OCI-LY7 (cell line): ENCODE measurements around the gene GIPC1. TPM values are rescaled to one million over a fixed set of nuclear protein-coding genes. Genes with fewer than 3 reads are reported as not detected.

ENCODE experiments used
- BruUV-seq: library from RNA; stranded (reverse); fragments of 400-500 nt; replicated peaks from 2 replicates; lab custom pipeline; 2021; lab: Mats Ljungman, UMichigan
- CTCF ChIA-PET: fragments of 300-600 bp; sonication (Branson Sonifier 250); formaldehyde crosslinking; loops from one replicate; lab custom pipeline; 2022; ENCODE audit warnings: antibody characterized with exemption; ENCODE audit not compliant: unreplicated experiment; lab: Charles Lee
- POLR2A ChIA-PET: fragments of 300-600 bp; sonication (Branson Sonifier 250); formaldehyde crosslinking; loops from one replicate; lab custom pipeline; 2022; ENCODE audit warnings: antibody characterized with exemption; lab: Charles Lee
- DNase-seq: peaks from one replicate; pipeline ENCODE4 v3.0.0-alpha.2; 2015; ENCODE audit warnings: low spot score
- H2AFZ ChIP-seq: fragments of 200-600 bp; sonication (generic), shearing (Covaris generic); 2 replicates; pipeline ENCODE4 v1.6.1; 2014; ENCODE audit warnings: mild to moderate bottlenecking, antibody characterized with exemption, low read length, moderate library complexity
- H3K27ac ChIP-seq: fragments of 200-600 bp; sonication (generic); 2 replicates; pipeline ENCODE4 v1.5.1; 2014; ENCODE audit warnings: mixed run types, low read depth, mild to moderate bottlenecking, moderate library complexity, low read length, inconsistent platforms; ENCODE audit not compliant: poor library complexity, severe bottlenecking
- H3K36me3 ChIP-seq: fragments of 200-600 bp; sonication (generic); 2 replicates; pipeline ENCODE4 v1.6.1; 2014; ENCODE audit warnings: mild to moderate bottlenecking, antibody characterized with exemption, low read length, moderate library complexity, mixed read lengths; ENCODE audit not compliant: insufficient read depth
- H3K4me1 ChIP-seq: fragments of 200-600 bp; sonication (generic); 2 replicates; pipeline ENCODE4 v1.5.1; 2014; ENCODE audit warnings: mild to moderate bottlenecking, low read length; ENCODE audit not compliant: insufficient read depth, poor library complexity, severe bottlenecking
- H3K4me2 ChIP-seq: fragments of 200-600 bp; sonication (generic); 2 replicates; pipeline ENCODE4 v1.6.1; 2014; ENCODE audit warnings: mild to moderate bottlenecking, low read length
- H3K4me3 ChIP-seq: fragments of 200-600 bp; sonication (generic); 2 replicates; pipeline ENCODE4 v1.5.1; 2014; ENCODE audit warnings: mild to moderate bottlenecking, low read depth, low read length; ENCODE audit not compliant: poor library complexity, severe bottlenecking
- H3K79me2 ChIP-seq: fragments of 200-600 bp; sonication (generic); 2 replicates; pipeline ENCODE4 v1.6.1; 2016; ENCODE audit warnings: low read depth, mild to moderate bottlenecking, low read length, moderate library complexity, mixed read lengths; ENCODE audit not compliant: insufficient read depth
- H3K9me2 ChIP-seq: fragments of 200-600 bp; sonication (generic); 2 replicates; pipeline ENCODE4 v1.6.1; 2016; ENCODE audit warnings: mild to moderate bottlenecking, low read length, mixed read lengths; ENCODE audit not compliant: insufficient read depth
- H3K9me3 ChIP-seq: fragments of 200-600 bp; sonication (generic); 2 replicates; pipeline ENCODE4 v1.6.1; 2014; ENCODE audit warnings: mild to moderate bottlenecking, mixed run types, low read length, mixed read lengths
- H4K20me1 ChIP-seq: fragments of 200-600 bp; sonication (generic); 2 replicates; pipeline ENCODE4 v1.6.1; 2014; ENCODE audit warnings: mild to moderate bottlenecking, antibody characterized with exemption, low read length, moderate library complexity, mixed read lengths; ENCODE audit not compliant: insufficient read depth
- CTCF ChIP-seq: fragments of 200-600 bp; sonication (generic); conservative IDR thresholded peaks from 2 replicates; pipeline ENCODE4 v1.5.1; 2014; ENCODE audit warnings: mild to moderate bottlenecking, antibody characterized with exemption, low read length, moderate library complexity, mixed read lengths
- EZH2phosphoT487 ChIP-seq: fragments of 200-600 bp; sonication (generic); IDR thresholded peaks from 2 replicates; pipeline ENCODE4 v1.6.1; 2018; ENCODE audit warnings: low read depth, borderline replicate concordance, mild to moderate bottlenecking, mixed run types, antibody characterized with exemption, low read length, moderate library complexity, mixed read lengths
- intact Hi-C: fragments of 100-400 bp; cut with micrococcal nuclease; formaldehyde crosslinking; loops from one replicate; pipeline ENCODE4 v1.10.0; 2022; ENCODE audit not compliant: unreplicated experiment
- total RNA-seq, 2 experiments: library from RNA; depleted of rRNA in 1 of 2; stranded (reverse); fragments of >200 nt in 1 of 2; shearing (Covaris generic) in 1 of 2; gene quantifications; 2 replicates each; pipeline ENCODE4 v1.2.3, GENCODE V29; 2014 to 2022

The GIPC1 gene
- total RNA-seq, 2 experiments from 2014 or later = 18.5 to 38.3 TPM

DNA sequence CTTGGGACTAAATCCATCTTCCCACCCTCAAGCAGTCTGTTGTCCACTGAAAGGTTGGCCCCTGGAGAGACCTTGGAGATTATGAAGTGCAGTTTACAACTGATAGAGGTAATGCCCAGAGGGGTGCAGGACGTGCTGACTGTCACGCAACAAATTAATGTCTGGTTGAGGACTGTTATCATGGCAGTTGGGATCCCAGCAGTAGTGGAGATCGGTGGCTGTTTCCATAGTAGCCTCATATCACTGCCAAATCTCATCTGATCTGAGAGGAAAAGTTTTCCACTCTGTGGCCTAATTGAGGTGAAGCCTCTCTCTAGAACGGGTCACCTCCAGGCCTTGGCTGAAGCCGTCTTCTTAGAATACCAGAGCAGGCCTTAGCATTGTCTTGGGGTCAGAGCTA is 37.5 kb upstream of the GIPC1 start:
- no peak overlapping the region for H2AFZ ChIP-seq
- H3K4me3 ChIP-seq = no peak overlapping the region
- DNase-seq = no peak
- no peak overlapping the region for H3K4me2 ChIP-seq
- H3K9me3 ChIP-seq = no peaks in the 10 kb centered on the region
- POLR2A ChIA-PET = interaction anchor here (1.0 to 1.2 kb wide), 2 partner anchors 11 to 33 kb away, joined by 3 to 4 read pairs; no protein-coding TSS in a partner anchor
- intact Hi-C loops = no loop called here
- peaks cover 19% of the 10 kb centered on the region for H3K36me3 ChIP-seq
- H3K27ac ChIP-seq = no peak overlapping the region
- peaks cover 54% of the 10 kb centered on the region for H3K79me2 ChIP-seq
- no peak for TF ChIP-seq EZH2phosphoT487
- TF ChIP-seq CTCF = no peak
- H3K9me2 ChIP-seq = no peaks in the 10 kb centered on the region
- peaks cover 35% of the 10 kb centered on the region for H3K4me1 ChIP-seq
- no TSS peak for BruUV-seq
- 0 out of 2 replicates have a peak, but pooled peaks cover 5% of the 10 kb centered on the region for H4K20me1 ChIP-seq
- CTCF ChIA-PET = no interaction called here

DNA sequence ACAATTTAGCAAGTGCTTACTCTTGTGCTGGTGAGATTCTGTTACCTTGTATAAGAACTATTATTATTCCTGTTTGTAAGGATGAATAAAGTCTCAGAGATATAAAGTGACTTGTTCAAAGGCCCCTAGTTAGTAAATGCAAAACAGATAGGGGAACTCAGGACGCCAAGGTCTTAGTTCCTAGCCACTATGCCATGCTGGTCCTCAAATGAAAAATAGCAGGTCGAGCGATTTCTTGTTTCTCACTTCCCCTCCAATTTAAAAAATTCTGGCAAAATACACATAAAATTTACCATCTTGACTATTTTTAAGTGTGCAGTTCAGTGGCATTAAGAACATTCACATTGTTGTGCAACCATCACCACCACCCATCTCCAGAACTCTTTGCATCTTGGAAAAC is 34.6 kb upstream of the GIPC1 start:
- Histone ChIP-seq H3K4me2 (peak overlapping the region; percentile 80), H4K20me1 (0 out of 2 replicates have a peak, but pooled peaks cover 5% of the 10 kb centered on the region), H3K4me3 (peak overlapping the region; percentile 85), H3K27ac (peak overlapping the region; percentile 54), H3K79me2 (peaks cover 43% of the 10 kb centered on the region), H2AFZ (no peak overlapping the region), H3K36me3 (peaks cover 19% of the 10 kb centered on the region), H3K9me2 (no peaks in the 10 kb centered on the region), H3K4me1 (peaks cover 38% of the 10 kb centered on the region), H3K9me3 (no peaks in the 10 kb centered on the region)
- TSS peak; percentile 81 for BruUV-seq
- ChIA-PET POLR2A (no interaction called here), CTCF (no interaction called here)
- intact Hi-C loops = no loop called here
- peak; percentile 31 for DNase-seq
- TF ChIP-seq EZH2phosphoT487 = no peak
- TF ChIP-seq CTCF = no peak

- CTCF ChIA-PET = no interaction called here
- peaks cover 43% of the 10 kb centered on the region for H3K79me2 ChIP-seq
Observed at GRCh38 chr19:14530005-14530348, 34.0 kb upstream of the GIPC1 start.

More at GRCh38 chr19:14530005-14530348, 34.0 kb upstream of the GIPC1 start:
- Histone ChIP-seq H2AFZ (peak overlapping the region; percentile 16; the same call in 1 of the 2 replicates), H3K36me3 (peaks cover 19% of the 10 kb centered on the region), H3K4me2 (peak overlapping the region; percentile 80), H3K27ac (peak overlapping the region; percentile 54), H3K4me1 (peaks cover 38% of the 10 kb centered on the region), H3K9me3 (no peaks in the 10 kb centered on the region), H3K4me3 (peak overlapping the region; percentile 85), H3K9me2 (no peaks in the 10 kb centered on the region), H4K20me1 (0 out of 2 replicates have a peak, but pooled peaks cover 5% of the 10 kb centered on the region)
- TF ChIP-seq EZH2phosphoT487 (no peak), CTCF (no peak)
- no TSS peak for BruUV-seq
- peak; percentile 32 for DNase-seq
- POLR2A ChIA-PET = no interaction called here
- intact Hi-C loops = no loop called here
